Fibroblast of pulmonary artery (primary cell): Measurements from ENCODE around the gene FSTL3.
"Not testable (repeated sequence)": the region's sequence is repeated elsewhere in the genome, so short reads cannot be mapped to it uniquely, and the experiment has no call there.

Experiments
- DNase-seq: peaks from one replicate; pipeline ENCODE4 v3.0.0-alpha.2; 2010; ENCODE audit warnings: low read depth
- H3K4me3 ChIP-seq: replicated peaks from 2 replicates; pipeline ENCODE4 v1.5.1; 2011; ENCODE audit warnings: low read depth, mild to moderate bottlenecking, control low read depth, low read length, moderate library complexity
- CTCF ChIP-seq: IDR thresholded peaks from 2 replicates; pipeline ENCODE4 v1.5.1; 2011; ENCODE audit warnings: mild to moderate bottlenecking, control low read depth, low read length, inconsistent platforms; ENCODE audit errors: missing control alignments

Gene FSTL3

GRCh38 chr19:722553-723101 lies 46.4 kb downstream of the FSTL3 start:
- no peak for DNase-seq
- no peak for TF ChIP-seq CTCF
- H3K4me3 ChIP-seq, result no peak overlapping the region

DNA sequence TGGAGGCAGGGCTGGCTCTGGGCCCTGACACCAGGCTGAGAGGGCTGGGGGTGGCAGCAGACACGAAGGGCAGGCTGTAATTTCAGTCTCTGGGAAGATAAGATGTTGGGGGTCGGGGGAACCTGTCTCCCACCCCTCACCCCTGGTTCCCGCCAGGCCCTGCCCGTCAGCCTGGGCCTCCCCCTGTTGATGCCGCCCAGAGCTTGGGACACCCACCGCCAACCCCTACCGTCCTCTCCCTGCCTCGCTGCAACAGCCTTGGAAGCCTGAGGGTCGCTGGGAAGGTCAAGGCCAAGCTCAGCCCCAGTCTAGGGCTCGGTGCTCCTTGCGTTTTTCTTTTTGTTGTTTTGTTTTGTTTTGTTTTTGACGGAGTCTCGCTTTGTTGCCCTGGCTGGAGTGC lies 47.1 kb downstream of the FSTL3 start:
- no peak overlapping the region for H3K4me3 ChIP-seq
- no peak for DNase-seq
- no peak for TF ChIP-seq CTCF

- no peak for DNase-seq
- no peak for TF ChIP-seq CTCF
- no peak overlapping the region for H3K4me3 ChIP-seq
Measured at GRCh38 chr19:723714-724113, 47.5 kb downstream of the FSTL3 start.

- no peak overlapping the region for H3K4me3 ChIP-seq
- TF ChIP-seq CTCF, result no peak
- no peak for DNase-seq
Measured at GRCh38 chr19:725461-726089, 49.4 kb downstream of the FSTL3 start.

- TF ChIP-seq CTCF, result no peak
- DNase-seq, result no peak
- no peak overlapping the region for H3K4me3 ChIP-seq
Measured at GRCh38 chr19:726993-727956, 51.1 kb downstream of the FSTL3 start.

DNA sequence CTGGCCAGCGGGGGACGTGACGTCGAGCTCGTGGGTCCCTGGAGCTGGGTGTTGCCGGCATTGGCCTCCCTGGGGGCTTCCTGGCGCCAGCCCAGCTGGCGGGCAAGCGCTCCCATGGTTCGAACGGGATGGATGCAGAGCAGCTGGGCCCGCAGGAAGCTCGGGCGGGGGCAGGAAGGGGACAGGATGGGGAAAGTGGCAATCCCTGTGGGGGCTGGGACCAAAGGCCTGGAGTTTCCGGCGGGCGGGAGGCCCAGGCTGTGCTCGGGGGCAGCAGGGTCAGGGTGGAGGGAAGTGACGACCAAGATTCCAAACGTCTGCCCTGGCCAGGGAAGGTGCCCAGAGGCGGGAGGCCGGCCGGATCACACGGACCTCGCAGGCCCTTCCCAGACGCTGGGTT lies 51.8 kb downstream of the FSTL3 start:
- no peak for TF ChIP-seq CTCF
- DNase-seq, result peak; percentile 71
- H3K4me3 ChIP-seq, result no peak overlapping the region

DNA sequence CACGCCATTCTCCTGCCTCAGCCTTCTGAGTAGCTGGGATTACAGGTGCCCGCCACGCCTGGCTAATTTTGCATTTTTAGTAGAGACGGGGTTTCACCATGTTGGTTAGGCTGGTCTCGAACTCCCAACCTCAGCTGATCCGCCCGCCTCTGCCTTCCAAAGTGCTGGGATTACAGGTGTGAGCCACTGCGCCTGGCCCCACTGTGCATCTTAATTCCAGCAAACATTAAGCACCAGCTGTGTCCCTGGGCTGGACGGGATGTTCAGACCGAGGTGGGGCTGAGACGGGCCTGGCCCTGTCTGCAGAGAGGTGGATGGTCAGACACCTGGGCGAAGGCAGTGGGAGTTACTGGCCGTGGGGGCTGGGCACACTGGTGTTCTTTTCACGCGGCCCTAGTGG lies 53.4 kb downstream of the FSTL3 start:
- not testable (repeated sequence) for H3K4me3 ChIP-seq, DNase-seq
